IMR-90 (cell line): ENCODE results near the gene CYP39A1. TPM values are rescaled to one million over a fixed set of nuclear protein-coding genes. Genes with fewer than 3 reads are reported as not detected.

Experiments used
- ATAC-seq: fragments of 200-7000 bp; cut with Tn5 transposase; 2 replicates; pipeline ENCODE4 v1.9.1; 2020; ENCODE audit warnings: low read depth, mild to moderate bottlenecking, moderate library complexity
- BruUV-seq: library from RNA; stranded (reverse); fragments of 400-500 nt; replicated peaks from 2 replicates; lab custom pipeline; 2021; lab: Mats Ljungman, UMichigan
- CTCF ChIA-PET: fragments of 300-600 bp; formaldehyde crosslinking; extraction: SDS; loops from one replicate; lab custom pipeline; 2021; ENCODE audit warnings: antibody characterized with exemption; lab: Yijun Ruan, JAX
- POLR2A ChIA-PET: fragments of 300-600 bp; sonication (Branson Sonifier 250); formaldehyde crosslinking; loops from one replicate; lab custom pipeline; 2022; ENCODE audit warnings: antibody characterized with exemption; ENCODE audit not compliant: unreplicated experiment; lab: Charles Lee
- DNase-seq: peaks from one replicate; pipeline ENCODE4 v3.0.0; 2013
- H2AFZ ChIP-seq: replicated peaks from 2 replicates; pipeline ENCODE3; 2013; ENCODE audit warnings: low read length, mild to moderate bottlenecking; ENCODE audit not compliant: poor library complexity
- H2AK5ac ChIP-seq: 2 replicates; pipeline ENCODE4 v1.6.1; 2013; ENCODE audit warnings: low read depth, low read length, inconsistent platforms
- H2AK9ac ChIP-seq: replicated peaks from 2 replicates; pipeline ENCODE3; 2013; ENCODE audit warnings: mild to moderate bottlenecking, low read depth, low read length, moderate library complexity; ENCODE audit not compliant: poor library complexity
- H2BK120ac ChIP-seq: 2 replicates; pipeline ENCODE4 v1.6.1; 2013; ENCODE audit warnings: low read depth, low read length, inconsistent platforms
- H2BK15ac ChIP-seq: 3 replicates; pipeline ENCODE4 v1.6.1; 2013; ENCODE audit warnings: low read depth, low read length, inconsistent platforms
- H2BK20ac ChIP-seq: 2 replicates; pipeline ENCODE4 v1.6.1; 2013; ENCODE audit warnings: low read depth, mild to moderate bottlenecking, inconsistent platforms, low read length, moderate library complexity
- H2BK5ac ChIP-seq: 2 replicates; pipeline ENCODE4 v1.6.1; 2013; ENCODE audit warnings: mild to moderate bottlenecking, low read depth, low read length, inconsistent platforms; ENCODE audit not compliant: poor library complexity, severe bottlenecking
- H3K14ac ChIP-seq: replicated peaks from 2 replicates; pipeline ENCODE4 v1.6.1; 2013; ENCODE audit warnings: low read depth, low read length, inconsistent platforms
- H3K18ac ChIP-seq: 2 replicates; pipeline ENCODE4 v1.6.1; 2013; ENCODE audit warnings: low read depth, low read length, control low read depth
- H3K23ac ChIP-seq: 2 replicates; pipeline ENCODE4 v1.6.1; 2013; ENCODE audit warnings: low read depth, low read length, inconsistent platforms
- H3K27ac ChIP-seq: 2 replicates; pipeline ENCODE4 v1.5.1; 2013; ENCODE audit warnings: mild to moderate bottlenecking, control low read depth, low read length; ENCODE audit not compliant: insufficient read depth
- H3K27me3 ChIP-seq: 2 replicates; pipeline ENCODE4 v1.6.1; 2013; ENCODE audit warnings: low read length; ENCODE audit not compliant: control insufficient read depth, insufficient read depth
- H3K36me3 ChIP-seq: 2 replicates; pipeline ENCODE4 v1.6.1; 2013; ENCODE audit warnings: low read length, mixed read lengths; ENCODE audit not compliant: control insufficient read depth, insufficient read depth
- H3K4ac ChIP-seq: 2 replicates; pipeline ENCODE4 v1.6.1; 2013; ENCODE audit warnings: low read depth, low read length, inconsistent platforms
- H3K4me1 ChIP-seq: 2 replicates; pipeline ENCODE4 v1.6.1; 2013; ENCODE audit warnings: low read length, mixed read lengths; ENCODE audit not compliant: control insufficient read depth, insufficient read depth
- H3K4me2 ChIP-seq: 2 replicates; pipeline ENCODE4 v1.6.1; 2013; ENCODE audit warnings: low read depth, mild to moderate bottlenecking, control low read depth, low read length, moderate library complexity
- H3K4me3 ChIP-seq: 2 replicates; pipeline ENCODE4 v1.5.1; 2013; ENCODE audit warnings: low read depth, mild to moderate bottlenecking, control low read depth, low read length, moderate library complexity; ENCODE audit not compliant: insufficient read depth
- H3K56ac ChIP-seq: 2 replicates; pipeline ENCODE4 v1.6.1; 2013; ENCODE audit warnings: low read length, inconsistent platforms; ENCODE audit not compliant: insufficient read depth; ENCODE audit errors: extremely low read depth
- H3K79me1 ChIP-seq, 2 experiments: 2 replicates each; pipeline ENCODE4 v1.6.1; 2013; ENCODE audit warnings: low read length in 2 of 2, inconsistent platforms in 1 of 2, low read depth in 1 of 2
- H3K9ac ChIP-seq: 2 replicates; pipeline ENCODE4 v1.6.1; 2013; ENCODE audit warnings: low read depth, low read length, control low read depth
- H3K9me1 ChIP-seq: 2 replicates; pipeline ENCODE4 v1.6.1; 2013; ENCODE audit warnings: low read length, inconsistent platforms; ENCODE audit not compliant: insufficient read depth
- H3K9me3 ChIP-seq: 2 replicates; pipeline ENCODE4 v1.6.1; 2013; ENCODE audit warnings: low read length; ENCODE audit not compliant: control insufficient read depth, insufficient read depth
- H4K20me1 ChIP-seq: 2 replicates; pipeline ENCODE4 v1.6.1; 2013; ENCODE audit warnings: low read length, inconsistent platforms; ENCODE audit not compliant: insufficient read depth
- H4K5ac ChIP-seq: 2 replicates; pipeline ENCODE4 v1.6.1; 2013; ENCODE audit warnings: mild to moderate bottlenecking, low read depth, low read length, control low read depth
- H4K8ac ChIP-seq, 2 experiments: 2 replicates each; pipeline ENCODE4 v1.6.1; 2013; ENCODE audit warnings: low read depth in 2 of 2, low read length in 2 of 2, control low read depth in 1 of 2, inconsistent platforms in 1 of 2
- H4K91ac ChIP-seq: 2 replicates; pipeline ENCODE4 v1.6.1; 2013; ENCODE audit warnings: low read depth, low read length, inconsistent platforms; ENCODE audit not compliant: insufficient read depth
- MAFK ChIP-seq: IDR thresholded peaks from 2 replicates; pipeline ENCODE4 v1.6.1; 2012; ENCODE audit warnings: low read depth, low read length, improper control_type of control experiment
- MAZ ChIP-seq: IDR thresholded peaks from 2 replicates; pipeline ENCODE4 v1.6.1; 2012; ENCODE audit warnings: low read depth, mild to moderate bottlenecking, low read length, improper control_type of control experiment, moderate library complexity, borderline replicate concordance
- NFE2L2 ChIP-seq: fragments of 150-350 bp; IDR thresholded peaks from 2 replicates; pipeline ENCODE4 v1.6.1; 2016; ENCODE audit warnings: low read depth, mild to moderate bottlenecking, low read length
- USF2 ChIP-seq: fragments of 150-350 bp; IDR thresholded peaks from 2 replicates; pipeline ENCODE4 v1.6.1; 2017; ENCODE audit warnings: mild to moderate bottlenecking, antibody characterized with exemption, low read length, low read depth
- WGBS, 2 experiments: methylation state at CpG; one replicate each; pipeline versions ENCODE4 v1.1.5 to v1.1.7; 2013; ENCODE audit warnings: missing lambda C conversion rate in 2 of 2; ENCODE audit not compliant: insufficient read length in 1 of 2; ENCODE audit errors: extremely low coverage in 2 of 2; 5-methylcytosine and 5-hydroxymethylcytosine counted together
- dilution Hi-C: fragments of 300-500 bp; cut with HindIII; formaldehyde crosslinking; loops from one replicate; pipeline ENCODE4 v1.14.3; 2018; ENCODE audit warnings: low sequenced_read_pairs; ENCODE audit not compliant: unreplicated experiment
- in situ Hi-C: fragments of 300-500 bp; cut with MboI; formaldehyde crosslinking; loops from 3 replicates; pipeline ENCODE4 v1.14.3; 2019; ENCODE audit warnings: low sequenced_read_pairs, inconsistent platforms, mixed read lengths
- intact Hi-C: fragments of 100-400 bp; cut with micrococcal nuclease; formaldehyde crosslinking; loops from 2 replicates; pipeline ENCODE4 v1.10.0; 2022
- polyA plus RNA-seq, 3 experiments: library from polyadenylated mRNA; depleted of rRNA; stranded (reverse); fragments of >200 nt; gene quantifications; 2 replicates each; pipeline ENCODE4 v1.2.3, GENCODE V29; 2012; ENCODE audit warnings: low replicate concordance in 1 of 3
- total RNA-seq: library from RNA; depleted of rRNA; stranded (reverse); fragments of >200 nt; gene quantifications from 2 replicates; pipeline ENCODE4 v1.2.3, GENCODE V29; 2012

The CYP39A1 gene
- total and polyA plus RNA-seq, 2 of the 4 experiments (the other 2 are of a cell fraction): 0.03 TPM; not detected in 1

DNA sequence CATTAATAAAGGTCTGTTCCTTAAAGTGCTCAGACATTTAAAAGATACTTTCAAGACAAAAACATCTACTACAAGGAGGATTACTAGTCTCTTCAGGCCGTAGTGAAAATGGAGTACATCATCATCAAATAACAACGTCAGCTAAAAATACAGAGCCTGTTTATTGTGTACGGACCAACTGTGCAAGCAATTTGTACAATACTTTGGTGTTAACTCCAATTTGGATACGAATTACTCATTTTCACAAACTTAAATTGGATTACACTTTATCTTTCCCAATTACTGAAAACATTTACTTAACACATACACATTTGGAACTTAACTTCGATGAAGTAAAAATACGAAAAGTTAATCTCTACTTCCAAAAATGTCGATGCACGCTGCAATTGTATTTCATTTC is 802 bp downstream of the CYP39A1 start:
- in situ Hi-C loops (no loop called here), dilution Hi-C loops (no loop called here), intact Hi-C loops (no loop called here)
- Histone ChIP-seq H3K18ac (no peak overlapping the region), H4K8ac (no peak overlapping the region), H4K5ac (no peak overlapping the region), H2BK15ac (no peak overlapping the region), H2BK20ac (no peak overlapping the region), H3K4me3 (no peak overlapping the region; the same call in 1 of the 2 replicates), H3K36me3 (no peaks in the 10 kb centered on the region), H2AK9ac (no peak overlapping the region), H3K27ac (no peak overlapping the region), H3K9me1 (no peaks in the 10 kb centered on the region), H2AK5ac (no peak overlapping the region), H3K23ac (no peak overlapping the region), H3K9me3 (no peaks in the 10 kb centered on the region), H3K9ac (no peak overlapping the region), H2AFZ (no peak overlapping the region), H3K4ac (no peak overlapping the region), H4K20me1 (no peaks in the 10 kb centered on the region), H3K79me1 (no peaks in the 10 kb centered on the region), H3K4me2 (no peak overlapping the region), H2BK5ac (no peak overlapping the region), H2BK120ac (no peak overlapping the region), H3K14ac (no peak overlapping the region), H3K56ac (no peak overlapping the region), H3K27me3 (no peaks in the 10 kb centered on the region), H3K4me1 (no peaks in the 10 kb centered on the region), H4K91ac (no peak overlapping the region)
- WGBS, 2 experiments: no CpG with 5 or more reads among the region's 8 CpGs
- ChIA-PET CTCF (no interaction called here), POLR2A (no interaction called here)
- BruUV-seq: no TSS peak
- DNase-seq: no peak
- TF ChIP-seq NFE2L2 (no peak), MAFK (peak; percentile 63), MAZ (no peak), USF2 (no peak)
- ATAC-seq: no peak
